Lower lobe of right lung (tissue), 2 donors: ENCODE results near the gene AKTIP. TPM values are rescaled to one million over a fixed set of nuclear protein-coding genes. Genes with fewer than 3 reads are reported as not detected.
A peak's percentile ranks its signal among the peaks of the same experiment; 100 is the strongest.

ENCODE experiments used
- ATAC-seq, 2 donors: fragments of 200-7000 bp; cut with Tn5 transposase; one replicate each; pipeline ENCODE4 v1.9.1; 2020 to 2022; ENCODE audit warnings: mild to moderate bottlenecking in 2 of 2, moderate library complexity in 2 of 2
- DNase-seq: peaks from one replicate; pipeline ENCODE4 v3.0.0-alpha.2; 2020
- H3K27ac ChIP-seq: fragments of 200-600 bp; one replicate; pipeline ENCODE4 v1.8.0; 2022
- H3K27me3 ChIP-seq: fragments of 200-600 bp; one replicate; pipeline ENCODE4 v1.8.0; 2022; ENCODE audit warnings: low read depth
- H3K36me3 ChIP-seq: fragments of 200-600 bp; one replicate; pipeline ENCODE4 v1.8.0; 2022; ENCODE audit warnings: mild to moderate bottlenecking
- H3K4me1 ChIP-seq: fragments of 200-600 bp; one replicate; pipeline ENCODE4 v1.8.0; 2022
- H3K4me3 ChIP-seq: fragments of 200-600 bp; one replicate; pipeline ENCODE4 v1.8.0; 2022; ENCODE audit warnings: mild to moderate bottlenecking
- H3K9me3 ChIP-seq: fragments of 200-600 bp; one replicate; pipeline ENCODE4 v1.8.0; 2022
- CTCF ChIP-seq: fragments of 200-600 bp; IDR thresholded peaks from one replicate; pipeline ENCODE4 v1.8.0; 2022; ENCODE audit warnings: antibody characterized with exemption, mild to moderate bottlenecking
- intact Hi-C: fragments of 100-400 bp; cut with DNase I; formaldehyde crosslinking; loops from one replicate; pipeline ENCODE4 v1.11.0; 2022
- total RNA-seq: library from RNA; stranded (reverse); fragmentation: NEBNext Ultra II Directional; extraction: Animal tissue kit (Norgen Biotek cat#: 25700); gene quantifications from one replicate; pipeline ENCODE4 v1.2.1, GENCODE V29; 2021
- donor health status: DM: no; HTN: yes; CAD: no; lungs with severe emphysema.

AKTIP gene
- total RNA-seq, 1 donor from 2014 or later: 43.7 TPM

GRCh38 chr16:53449816-53450517 is 53.0 kb downstream of the AKTIP start:
- H3K27ac ChIP-seq: no peak overlapping the region
- peaks cover 89% of the 10 kb centered on the region for H3K36me3 ChIP-seq
- H3K9me3 ChIP-seq: no peaks in the 10 kb centered on the region
- H3K27me3 ChIP-seq: no peaks in the 10 kb centered on the region
- H3K4me3 ChIP-seq: no peak overlapping the region
- TF ChIP-seq CTCF: no peak
- H3K4me1 ChIP-seq: no peaks in the 10 kb centered on the region
- intact Hi-C loops: no loop called here
- no peak for DNase-seq
- no peak for ATAC-seq

GRCh38 chr16:53446090-53446489 is 56.9 kb downstream of the AKTIP start:
- ATAC-seq: no peak
- Histone ChIP-seq H3K9me3 (no peaks in the 10 kb centered on the region), H3K4me3 (no peak overlapping the region), H3K27me3 (no peaks in the 10 kb centered on the region), H3K4me1 (no peaks in the 10 kb centered on the region), H3K27ac (no peak overlapping the region), H3K36me3 (peaks cover 87% of the 10 kb centered on the region)
- DNase-seq: no peak
- TF ChIP-seq CTCF: no peak
- intact Hi-C loops: no loop called here

GRCh38 chr16:53445534-53445933 is 57.5 kb downstream of the AKTIP start:
- H3K4me3 ChIP-seq: no peak overlapping the region
- DNase-seq (no peak), ATAC-seq (peak; percentile 47 to 56)
- H3K27ac ChIP-seq: no peak overlapping the region
- H3K36me3 ChIP-seq: peaks cover 92% of the 10 kb centered on the region
- no peaks in the 10 kb centered on the region for H3K9me3 ChIP-seq
- H3K4me1 ChIP-seq: no peaks in the 10 kb centered on the region
- intact Hi-C loops: no loop called here
- H3K27me3 ChIP-seq: no peaks in the 10 kb centered on the region
- TF ChIP-seq CTCF: no peak

Other genes starting within 250 kb of the AKTIP start
- 96.5 TPM for gene RBL2, start 68.7 kb downstream of the AKTIP start, total RNA-seq
- 6.6 TPM for gene RPGRIP1L, start 200.7 kb upstream of the AKTIP start, total RNA-seq
- 98.6 TPM for gene FTO, start 200.9 kb upstream of the AKTIP start, total RNA-seq